Liver (tissue), 9 donors: ENCODE measurements around the gene CAPRIN1. TPM values are rescaled to one million over a fixed set of nuclear protein-coding genes. Genes with fewer than 3 reads are reported as not detected.

Experiments
- DNase-seq: peaks from one replicate; pipeline ENCODE4 v3.0.0-alpha.2; 2017; ENCODE audit warnings: low spot score
- H3K27ac ChIP-seq, 2 donors: one replicate each; pipeline ENCODE4 v1.7.0; 2013; ENCODE audit warnings: inconsistent platforms in 2 of 2, low read length in 2 of 2, control low read depth in 1 of 2, low read depth in 1 of 2, mild to moderate bottlenecking in 1 of 2
- H3K27me3 ChIP-seq, 4 donors: one replicate each; pipeline versions ENCODE4 v1.6.1 to v1.7.0; 2013; ENCODE audit warnings: low read length in 3 of 4, inconsistent platforms in 1 of 4, mild to moderate bottlenecking in 1 of 4, moderate library complexity in 1 of 4; ENCODE audit not compliant: control insufficient read depth in 4 of 4, insufficient read depth in 4 of 4
- H3K36me3 ChIP-seq, 4 donors: one replicate each; pipeline versions ENCODE4 v1.6.1 to v1.7.0; 2013; ENCODE audit warnings: low read length in 3 of 4, mild to moderate bottlenecking in 3 of 4, low read depth in 1 of 4, moderate library complexity in 1 of 4; ENCODE audit not compliant: control insufficient read depth in 4 of 4, insufficient read depth in 3 of 4
- H3K4me1 ChIP-seq, 4 donors: one replicate each; pipeline versions ENCODE4 v1.6.1 to v1.7.0; 2013; ENCODE audit warnings: low read length in 3 of 4, mild to moderate bottlenecking in 3 of 4, moderate library complexity in 1 of 4; ENCODE audit not compliant: control insufficient read depth in 4 of 4, insufficient read depth in 4 of 4
- H3K4me3 ChIP-seq, 3 donors: one replicate each; pipeline versions ENCODE4 v1.6.1 to v1.7.0; 2013; ENCODE audit warnings: low read length in 3 of 3, control low read depth in 1 of 3, low read depth in 1 of 3, mild to moderate bottlenecking in 1 of 3
- H3K9ac ChIP-seq, 2 donors: one replicate each; pipeline ENCODE4 v1.7.0; 2013; ENCODE audit warnings: low read length in 2 of 2, mild to moderate bottlenecking in 2 of 2, moderate library complexity in 2 of 2, control low read depth in 1 of 2, low read depth in 1 of 2
- H3K9me3 ChIP-seq, 4 donors: one replicate each; pipeline versions ENCODE4 v1.6.1 to v1.7.0; 2013; ENCODE audit warnings: low read length in 3 of 4; ENCODE audit not compliant: control insufficient read depth in 4 of 4
- ATF3 ChIP-seq: IDR thresholded peaks from 2 replicates; pipeline ENCODE4 v1.6.1; 2016; ENCODE audit warnings: antibody characterized with exemption
- CTCF ChIP-seq: fragments of 150-350 bp; IDR thresholded peaks from 2 replicates; pipeline ENCODE4 v1.5.1; 2017; ENCODE audit warnings: improper control_type of control experiment, low read depth, low read length; ENCODE audit not compliant: missing input control
- EGR1 ChIP-seq, 2 donors: IDR thresholded peaks; 2 replicates each; pipeline ENCODE4 v1.6.1; 2016 to 2018; ENCODE audit warnings: antibody characterized with exemption in 2 of 2, low read depth in 2 of 2
- FOXA1 ChIP-seq: IDR thresholded peaks from 2 replicates; pipeline ENCODE4 v1.6.1; 2016; ENCODE audit warnings: antibody characterized with exemption
- FOXA2 ChIP-seq: IDR thresholded peaks from 2 replicates; pipeline ENCODE4 v1.6.1; 2016; ENCODE audit warnings: antibody characterized with exemption
- GABPA ChIP-seq, 2 donors: IDR thresholded peaks in 1 of 2; conservative IDR thresholded peaks in 1 of 2; 2 replicates each; pipeline ENCODE4 v1.6.1; 2016; ENCODE audit warnings: antibody characterized with exemption in 2 of 2, mild to moderate bottlenecking in 1 of 2, moderate library complexity in 1 of 2
- HNF4A ChIP-seq, 2 donors: conservative IDR thresholded peaks; 2 replicates each; pipeline ENCODE4 v1.6.1; 2016; ENCODE audit warnings: antibody characterized with exemption in 2 of 2, mild to moderate bottlenecking in 2 of 2
- HNF4G ChIP-seq: IDR thresholded peaks from 2 replicates; pipeline ENCODE4 v1.6.1; 2016; ENCODE audit warnings: antibody characterized with exemption
- JUND ChIP-seq, 2 donors: IDR thresholded peaks; 2 replicates each; pipeline ENCODE4 v1.6.1; 2016; ENCODE audit warnings: antibody characterized with exemption in 2 of 2
- MAX ChIP-seq: IDR thresholded peaks from 2 replicates; pipeline ENCODE4 v1.6.1; 2016; ENCODE audit warnings: antibody characterized with exemption
- NR2F2 ChIP-seq: IDR thresholded peaks from 2 replicates; pipeline ENCODE4 v1.6.1; 2016; ENCODE audit warnings: antibody characterized with exemption
- RAD21 ChIP-seq, 2 donors: IDR thresholded peaks; 2 replicates each; pipeline ENCODE4 v1.6.1; 2016; ENCODE audit warnings: antibody characterized with exemption in 2 of 2, mild to moderate bottlenecking in 2 of 2
- REST ChIP-seq: IDR thresholded peaks from 2 replicates; pipeline ENCODE4 v1.6.1; 2016; ENCODE audit warnings: antibody characterized with exemption, mild to moderate bottlenecking
- RXRA ChIP-seq, 2 donors: IDR thresholded peaks; 2 replicates each; pipeline ENCODE4 v1.6.1; 2017 to 2018; ENCODE audit warnings: antibody characterized with exemption in 2 of 2, mild to moderate bottlenecking in 1 of 2
- SP1 ChIP-seq: IDR thresholded peaks from 2 replicates; pipeline ENCODE4 v1.6.1; 2018; ENCODE audit warnings: antibody characterized with exemption, mild to moderate bottlenecking
- TAF1 ChIP-seq: conservative IDR thresholded peaks from 2 replicates; pipeline ENCODE4 v1.6.1; 2016; ENCODE audit warnings: antibody characterized with exemption, mild to moderate bottlenecking
- YY1 ChIP-seq: IDR thresholded peaks from 2 replicates; pipeline ENCODE4 v1.6.1; 2016; ENCODE audit warnings: antibody characterized with exemption, mild to moderate bottlenecking
- ZBTB33 ChIP-seq: IDR thresholded peaks from 2 replicates; pipeline ENCODE4 v1.6.1; 2016; ENCODE audit warnings: antibody characterized with exemption
- WGBS: extraction: QIAGEN DNeasy Blood & Tissue Kit; methylation state at CpG from one replicate; pipeline ENCODE4 v1.1.7; 2013; 5-methylcytosine and 5-hydroxymethylcytosine counted together
- polyA plus RNA-seq, 2 donors: library from polyadenylated mRNA; stranded (reverse) in 1 of 2; unstranded in 1 of 2; fragments of 200-250 nt in 1 of 2; fragments of >200 nt in 1 of 2; fragmentation: Nextera tagmentation in 1 of 2; extraction: Ambion mirVana in 1 of 2; gene quantifications; one replicate each; pipeline versions ENCODE4 v1.2.1 to v1.2.3, GENCODE V29; 2013 to 2015
- total RNA-seq, 2 donors: library from RNA; depleted of rRNA; stranded (reverse); fragments of >200 nt; gene quantifications; one replicate each; pipeline ENCODE4 v1.2.3, GENCODE V29; 2014
- donor health status: healthy.
- donor health status: healthy.
- donor health status: healthy.
- donor health status: healthy.
- donor health status: healthy.

The CAPRIN1 gene
- total and polyA plus RNA-seq, 4 donors, result 19.5 to 112 (median 56.5) TPM

- Histone ChIP-seq H3K4me3 (no peak overlapping the region), H3K27ac (no peak overlapping the region), H3K4me1 (peaks cover 0 to 8% (median 6%) of the 10 kb centered on the region in 4 donors), H3K9me3 (no peaks in the 10 kb centered on the region), H3K27me3 (no peaks in the 10 kb centered on the region), H3K36me3 (no peaks in the 10 kb centered on the region), H3K9ac (no peak overlapping the region)
- 91% methylated on average over 6 of the region's 6 CpGs for WGBS
- TF ChIP-seq TAF1 (no peak), MAX (no peak), RXRA (IDR thresholded peaks at IDR 0.05) (no peak), FOXA2 (no peak), FOXA1 (no peak), JUND (IDR thresholded peaks at IDR 0.05) (no peak), NR2F2 (no peak), CTCF (no peak), REST (no peak), EGR1 (IDR thresholded peaks at IDR 0.05; ENCODE audit: low read depth in 2 of 2) (no peak), HNF4G (no peak), HNF4A (conservative IDR thresholded peaks at IDR 0.05) (no peak), SP1 (no peak), ATF3 (no peak), ZBTB33 (no peak), RAD21 (IDR thresholded peaks at IDR 0.05) (no peak), GABPA (IDR thresholded peaks at IDR 0.05 in 1 of 2, conservative IDR thresholded peaks at IDR 0.05 in 1 of 2) (no peak), YY1 (no peak)
- no peak for DNase-seq
Observed at GRCh38 chr11:34034053-34034452, 17.5 kb upstream of the CAPRIN1 start.

GRCh38 chr11:34036456-34036855, 15.1 kb upstream of the CAPRIN1 start:
- no peaks in the 10 kb centered on the region for H3K9me3 ChIP-seq
- no peak overlapping the region for H3K9ac ChIP-seq
- WGBS, result 79% methylated on average over 1 of the region's 1 CpG
- H3K27ac ChIP-seq, result no peak overlapping the region
- H3K27me3 ChIP-seq, result no peaks in the 10 kb centered on the region
- no peak overlapping the region for H3K4me3 ChIP-seq
- DNase-seq, result no peak
- no peaks in the 10 kb centered on the region for H3K36me3 ChIP-seq
- H3K4me1 ChIP-seq, result peaks cover 0 to 8% (median 6%) of the 10 kb centered on the region in 4 donors
- TF ChIP-seq GABPA (IDR thresholded peaks at IDR 0.05 in 1 of 2, conservative IDR thresholded peaks at IDR 0.05 in 1 of 2) (no peak), RAD21 (IDR thresholded peaks at IDR 0.05) (peak in 1 of 2 donors; percentile 10), RXRA (IDR thresholded peaks at IDR 0.05) (peak; percentile 61 to 79), ZBTB33 (no peak), SP1 (peak; percentile 14), HNF4A (conservative IDR thresholded peaks at IDR 0.05) (peak; percentile 73 to 79), YY1 (peak; percentile 45), FOXA1 (no peak), EGR1 (IDR thresholded peaks at IDR 0.05; ENCODE audit: low read depth in 2 of 2) (no peak), TAF1 (no peak), NR2F2 (no peak), JUND (IDR thresholded peaks at IDR 0.05) (peak in 1 of 2 donors; percentile 41), ATF3 (no peak)
